GM23338 (cell line): ENCODE measurements around the gene FIGN.

Experiments used
- CTCF ChIP-seq, 2 experiments: fragments of 200-600 bp in 1 of 2; sonication (generic) in 1 of 2; conservative IDR thresholded peaks; 2 replicates each; pipeline versions ENCODE4 v1.5.1 to v1.6.1; 2016 to 2017; ENCODE audit warnings: antibody characterized with exemption in 2 of 2, low read depth in 2 of 2, mild to moderate bottlenecking in 2 of 2, moderate library complexity in 1 of 2
- EZH2 ChIP-seq: fragments of 200-600 bp; sonication (generic); IDR thresholded peaks from one replicate; pipeline ENCODE4 v1.8.0; 2017; ENCODE audit warnings: antibody characterized with exemption, mild to moderate bottlenecking, low read depth; ENCODE audit not compliant: unreplicated experiment
- EZH2phosphoT487 ChIP-seq: fragments of 200-600 bp; sonication (generic); IDR thresholded peaks from one replicate; pipeline ENCODE4 v1.8.1; 2018; ENCODE audit warnings: antibody characterized with exemption; ENCODE audit not compliant: unreplicated experiment
- JUNB ChIP-seq: IDR thresholded peaks from one replicate; pipeline ENCODE4 v1.6.1; 2016; ENCODE audit warnings: antibody characterized with exemption; ENCODE audit not compliant: unreplicated experiment

DNA sequence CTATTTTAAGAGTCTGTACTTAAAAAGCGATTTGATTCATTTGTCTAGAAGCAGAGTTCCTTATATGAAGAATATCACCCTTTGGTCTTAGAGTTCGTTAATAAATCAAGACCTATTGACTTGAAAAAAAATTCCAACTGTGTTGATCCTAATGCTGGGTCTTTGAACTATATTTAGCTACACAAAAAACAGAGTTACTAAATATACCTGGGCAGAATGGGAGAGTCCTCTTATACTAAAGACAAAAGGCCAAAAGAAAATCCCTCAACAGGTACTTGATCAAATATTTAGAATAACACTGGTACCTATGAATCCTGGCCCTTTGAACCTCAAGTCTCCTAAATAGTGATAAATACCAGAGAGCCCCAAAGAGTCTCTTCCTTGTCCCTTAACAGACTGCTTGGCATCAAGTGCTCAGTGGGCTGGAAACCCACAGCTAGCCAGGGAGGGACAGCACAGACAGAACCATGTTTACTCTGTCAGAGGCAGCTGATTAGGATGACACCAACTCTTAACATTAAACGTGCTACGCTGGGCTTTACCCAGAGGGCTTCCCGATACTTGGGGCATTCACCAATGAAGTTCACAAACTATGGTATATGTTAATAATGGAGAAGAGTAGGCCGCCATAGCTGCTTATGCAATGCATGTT, 95.1 kb downstream of the FIGN start:
- no peak for TF ChIP-seq CTCF (conservative IDR thresholded peaks at IDR 0.05; ENCODE audit: low read depth in 2 of 2)
- no peak for TF ChIP-seq EZH2
- TF ChIP-seq EZH2phosphoT487, result no peak
- no peak for TF ChIP-seq JUNB
